GM21825 (cell line): ENCODE data around the gene DNAJC27.
"Not testable (repeated sequence)": the region's sequence is repeated elsewhere in the genome, so short reads cannot be mapped to it uniquely, and the experiment has no call there.

Experiments used
- ATAC-seq: cut with Tn5 transposase; IDR thresholded peaks from one replicate; pipeline ENCODE4 v1.9.1; 2021; ENCODE audit warnings: mild to moderate bottlenecking, moderate library complexity; ENCODE audit not compliant: unreplicated experiment

The DNAJC27 gene

GRCh38 chr2:24971536-24972314, at the start of gene DNAJC27:
DNAJC27 (minus strand) TSS chr2:24971955; CDS start chr2:24971904, 51 bp downstream.
- peak; percentile 93 for ATAC-seq

- ATAC-seq, result no peak
Observed at GRCh38 chr2:25018681-25019080, 46.9 kb upstream of the DNAJC27 start.

GRCh38 chr2:25014631-25015030, 42.9 kb upstream of the DNAJC27 start:
- ATAC-seq, result no peak

GRCh38 chr2:25011342-25011741, 39.6 kb upstream of the DNAJC27 start:
- not testable (repeated sequence) for ATAC-seq

- ATAC-seq, result no peak
Observed at GRCh38 chr2:25009954-25010353, 38.2 kb upstream of the DNAJC27 start.

GRCh38 chr2:25002066-25002465, 30.3 kb upstream of the DNAJC27 start:
- ATAC-seq, result no peak

GRCh38 chr2:25001325-25001637, 29.5 kb upstream of the DNAJC27 start:
- no peak for ATAC-seq

GRCh38 chr2:25000503-25001324, 29.0 kb upstream of the DNAJC27 start:
- no peak for ATAC-seq

GRCh38 chr2:25000036-25000435, 28.3 kb upstream of the DNAJC27 start:
- no peak for ATAC-seq

GRCh38 chr2:24999097-24999496, 27.3 kb upstream of the DNAJC27 start:
- not testable (repeated sequence) for ATAC-seq

GRCh38 chr2:24994146-24994724, 22.5 kb upstream of the DNAJC27 start:
- ATAC-seq, result no peak

GRCh38 chr2:24993406-24994145, 21.8 kb upstream of the DNAJC27 start:
- no peak for ATAC-seq

- ATAC-seq, result no peak
Observed at GRCh38 chr2:24986372-24986771, 14.6 kb upstream of the DNAJC27 start.

GRCh38 chr2:24985511-24985910, 13.8 kb upstream of the DNAJC27 start:
- ATAC-seq, result no peak

GRCh38 chr2:24984912-24985311, 13.2 kb upstream of the DNAJC27 start:
- no peak for ATAC-seq

GRCh38 chr2:24981411-24982136, 9.8 kb upstream of the DNAJC27 start:
- no peak for ATAC-seq

- ATAC-seq, result no peak
Observed at GRCh38 chr2:24978661-24979060, 6.9 kb upstream of the DNAJC27 start.

- no peak for ATAC-seq
Observed at GRCh38 chr2:24977631-24978030, 5.9 kb upstream of the DNAJC27 start.

GRCh38 chr2:24973812-24974211, 2.1 kb upstream of the DNAJC27 start:
- ATAC-seq, result no peak

- no peak for ATAC-seq
Observed at GRCh38 chr2:24972315-24972961, 683 bp upstream of the DNAJC27 start.
